ENCODE results near the gene ESPN. TPM values are rescaled to one million over a fixed set of nuclear protein-coding genes. Genes with fewer than 3 reads are reported as not detected.

Gene ESPN
- total RNA-seq, 1 experiment from 2014 or later = 53.1 TPM

DNA sequence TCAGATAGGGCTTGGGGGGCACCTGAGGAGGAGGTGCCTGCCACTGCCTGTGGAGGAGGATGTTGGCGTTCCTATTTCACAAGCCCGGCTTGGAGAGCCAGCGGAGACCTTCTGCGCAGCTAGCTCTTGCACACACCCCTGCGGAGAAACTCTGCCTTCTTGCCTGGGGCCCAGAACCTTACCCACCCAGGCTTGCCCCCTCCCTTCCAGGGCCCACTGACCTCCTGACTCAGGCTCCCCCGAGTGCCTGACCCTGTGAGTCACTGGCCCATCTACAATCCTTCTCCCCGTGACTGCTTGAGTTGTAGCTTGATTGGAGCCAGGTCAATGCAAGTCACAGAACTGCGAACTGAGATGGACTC lies 8.3 kb upstream of the ESPN start:
- Histone ChIP-seq H3K4me2 (ENCODE audit: insufficient read depth, insufficient read length, low read length) (no peak overlapping the region), H4K91ac (ENCODE audit: insufficient read length, low read depth, low read length) (no peak overlapping the region), H2BK5ac (ENCODE audit: insufficient read length, low read length) (no peak overlapping the region), H3K79me1 (ENCODE audit: insufficient read depth, low read depth, low read length, poor library complexity, severe bottlenecking) (no peaks in the 10 kb centered on the region), H3K79me2 (ENCODE audit: insufficient read depth, low read length) (no peaks in the 10 kb centered on the region), H3K23me2 (ENCODE audit: insufficient read length, low read depth, low read length, poor library complexity, severe bottlenecking) (peaks cover 7% of the 10 kb centered on the region), H2BK20ac (ENCODE audit: low read depth, low read length, poor library complexity, severe bottlenecking) (no peak overlapping the region), H3K4ac (ENCODE audit: low read depth, low read length) (no peak overlapping the region), H2BK120ac (ENCODE audit: low read depth, low read length, poor library complexity, severe bottlenecking) (no peak overlapping the region), H4K5ac (ENCODE audit: insufficient read length, low read depth, low read length) (no peak overlapping the region), H3K4me1 (ENCODE audit: insufficient read depth, low read length) (peaks cover 3% of the 10 kb centered on the region; the same call in 1 of the 2 replicates), H4K20me1 (ENCODE audit: control insufficient read depth, insufficient read depth, insufficient read length) (no peaks in the 10 kb centered on the region), H3K23ac (ENCODE audit: insufficient read length, low read depth, low read length) (no peak overlapping the region), H3T11ph (ENCODE audit: low read length) (no peak overlapping the region), H3K14ac (ENCODE audit: insufficient read depth, low read length) (no peak overlapping the region), H3K56ac (ENCODE audit: insufficient read length, low read depth, low read length) (no peak overlapping the region), H2AFZ (ENCODE audit: low read length) (no peak overlapping the region), H2BK12ac (ENCODE audit: insufficient read length, low read depth, low read length) (no peak overlapping the region), H3K9ac (ENCODE audit: extremely low read depth, insufficient read length, low read length) (no peak overlapping the region), H3K18ac (ENCODE audit: insufficient read length, low read depth, low read length) (no peak overlapping the region), H3K27ac (ENCODE audit: insufficient read length, low read depth, low read length) (no peak overlapping the region), H3K9me3 (ENCODE audit: control insufficient read depth, low read depth, low read length) (no peaks in the 10 kb centered on the region), H4K8ac (replicated peaks; ENCODE audit: insufficient read length, low read depth, low read length) (no peak overlapping the region), H2BK15ac (ENCODE audit: low read depth, low read length) (no peak overlapping the region), H3K27me3 (ENCODE audit: insufficient read depth, low read length) (peaks cover 50% of the 10 kb centered on the region), H2AK5ac (ENCODE audit: insufficient read length, low read length) (no peak overlapping the region)
- Mint-ChIP-seq H3K27me3 (ENCODE audit: low read depth) (peaks cover 97% of the 10 kb centered on the region), H3K4me1 (peaks cover 22% of the 10 kb centered on the region in 2 experiments), H3K4me3 (no peak overlapping the region), H3K36me3 (ENCODE audit: insufficient read depth in 1 of 3, low read depth in 3 of 3) (no peaks in the 10 kb centered on the region), H3K27ac (no peak overlapping the region), H3K9me3 (no peaks in the 10 kb centered on the region; a peak in 1 of 5 replicates)
- no peak for DNase-seq
- WGBS (ENCODE audit: extremely low coverage, insufficient read length, low lambda C conversion rate) = no CpG with 5 or more reads among the region's 8 CpGs
- TF ChIP-seq, protein P1, sequence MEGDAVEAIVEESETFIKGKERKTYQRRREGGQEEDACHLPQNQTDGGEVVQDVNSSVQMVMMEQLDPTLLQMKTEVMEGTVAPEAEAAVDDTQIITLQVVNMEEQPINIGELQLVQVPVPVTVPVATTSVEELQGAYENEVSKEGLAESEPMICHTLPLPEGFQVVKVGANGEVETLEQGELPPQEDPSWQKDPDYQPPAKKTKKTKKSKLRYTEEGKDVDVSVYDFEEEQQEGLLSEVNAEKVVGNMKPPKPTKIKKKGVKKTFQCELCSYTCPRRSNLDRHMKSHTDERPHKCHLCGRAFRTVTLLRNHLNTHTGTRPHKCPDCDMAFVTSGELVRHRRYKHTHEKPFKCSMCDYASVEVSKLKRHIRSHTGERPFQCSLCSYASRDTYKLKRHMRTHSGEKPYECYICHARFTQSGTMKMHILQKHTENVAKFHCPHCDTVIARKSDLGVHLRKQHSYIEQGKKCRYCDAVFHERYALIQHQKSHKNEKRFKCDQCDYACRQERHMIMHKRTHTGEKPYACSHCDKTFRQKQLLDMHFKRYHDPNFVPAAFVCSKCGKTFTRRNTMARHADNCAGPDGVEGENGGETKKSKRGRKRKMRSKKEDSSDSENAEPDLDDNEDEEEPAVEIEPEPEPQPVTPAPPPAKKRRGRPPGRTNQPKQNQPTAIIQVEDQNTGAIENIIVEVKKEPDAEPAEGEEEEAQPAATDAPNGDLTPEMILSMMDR (conservative IDR thresholded peaks at IDR 0.05) = no peak
